GM23338 (cell line): ENCODE data around the gene FAM171A2. TPM values are rescaled to one million over a fixed set of nuclear protein-coding genes. Genes with fewer than 3 reads are reported as not detected.

Experiments used
- ATAC-seq: fragments of 200-7000 bp; cut with Tn5 transposase; 3 replicates; pipeline ENCODE4 v1.9.1; 2020
- DNase-seq: peaks from one replicate; pipeline ENCODE4 v3.0.0-alpha.2; 2015; ENCODE audit warnings: low spot score
- H2AFZ ChIP-seq: fragments of 200-600 bp; sonication (generic); 2 replicates; pipeline ENCODE4 v1.8.0; 2016; ENCODE audit warnings: antibody characterized with exemption, mild to moderate bottlenecking, moderate library complexity
- H3F3A ChIP-seq: fragments of 200-600 bp; sonication (generic); replicated peaks from 2 replicates; pipeline ENCODE4 v1.8.0; 2017; ENCODE audit warnings: antibody characterized with exemption, mixed run types, low read depth
- H3K27ac ChIP-seq: fragments of 200-600 bp; sonication (generic); 2 replicates; pipeline ENCODE4 v1.6.1; 2016; ENCODE audit warnings: low read depth
- H3K27me3 ChIP-seq: fragments of 200-600 bp; sonication (generic); 2 replicates; pipeline ENCODE4 v1.8.0; 2016; ENCODE audit warnings: mild to moderate bottlenecking, mixed run types, moderate library complexity; ENCODE audit not compliant: insufficient read depth
- H3K36me3 ChIP-seq: fragments of 200-600 bp; sonication (generic); 2 replicates; pipeline ENCODE4 v1.8.0; 2016; ENCODE audit warnings: mild to moderate bottlenecking; ENCODE audit not compliant: insufficient read depth
- H3K4me1 ChIP-seq: fragments of 200-600 bp; sonication (generic); 2 replicates; pipeline ENCODE4 v1.8.0; 2016; ENCODE audit warnings: mild to moderate bottlenecking, moderate library complexity; ENCODE audit not compliant: insufficient read depth
- H3K4me2 ChIP-seq: fragments of 200-600 bp; sonication (generic); 2 replicates; pipeline ENCODE4 v1.7.1; 2017; ENCODE audit warnings: mixed run types
- H3K4me3 ChIP-seq: fragments of 200-600 bp; sonication (generic); 2 replicates; pipeline ENCODE4 v1.6.1; 2016; ENCODE audit warnings: mixed run types
- H3K79me2 ChIP-seq: fragments of 200-600 bp; sonication (generic); replicated peaks from 2 replicates; pipeline ENCODE4 v1.8.0; 2017; ENCODE audit warnings: mild to moderate bottlenecking; ENCODE audit not compliant: insufficient read depth
- H3K9me2 ChIP-seq: fragments of 200-600 bp; sonication (generic); 2 replicates; pipeline ENCODE4 v1.8.0; 2017; ENCODE audit not compliant: insufficient read depth
- H4K20me1 ChIP-seq: fragments of 200-600 bp; sonication (generic); replicated peaks from 2 replicates; pipeline ENCODE4 v1.8.0; 2017; ENCODE audit warnings: mild to moderate bottlenecking; ENCODE audit not compliant: insufficient read depth
- H3K27ac Mint-ChIP-seq: 2 replicates; pipeline ENCODE4 v1.8.0; 2020; ENCODE audit warnings: inconsistent platforms, mild to moderate bottlenecking, moderate library complexity, mixed read lengths
- H3K27me3 Mint-ChIP-seq: 3 replicates; pipeline ENCODE4 v1.8.0; 2022; ENCODE audit warnings: low read depth, mild to moderate bottlenecking, moderate library complexity, mixed read lengths, inconsistent platforms; ENCODE audit not compliant: insufficient read depth, poor library complexity
- H3K36me3 Mint-ChIP-seq: 3 replicates; pipeline ENCODE4 v1.8.0; 2021; ENCODE audit warnings: low read depth, mild to moderate bottlenecking, inconsistent platforms, moderate library complexity, mixed read lengths
- H3K4me1 Mint-ChIP-seq: 3 replicates; pipeline ENCODE4 v1.8.0; 2020; ENCODE audit warnings: mild to moderate bottlenecking, inconsistent platforms, mixed read lengths
- H3K4me3 Mint-ChIP-seq: 3 replicates; pipeline ENCODE4 v1.8.0; 2021; ENCODE audit warnings: moderate library complexity, mild to moderate bottlenecking, inconsistent platforms, mixed read lengths
- H3K9me3 Mint-ChIP-seq: 3 replicates; pipeline ENCODE4 v1.8.0; 2020; ENCODE audit warnings: moderate library complexity, mild to moderate bottlenecking, inconsistent platforms, mixed read lengths
- CREB1 ChIP-seq: fragments of 250-450 bp; sonication (Bioruptor Pico); IDR thresholded peaks from 2 replicates; pipeline ENCODE4 v1.5.0; 2020; ENCODE audit warnings: low read depth, mild to moderate bottlenecking, moderate library complexity
- ETS1 ChIP-seq: IDR thresholded peaks from 2 replicates; pipeline ENCODE4 v1.6.1; 2016; ENCODE audit warnings: antibody characterized with exemption
- EZH2 ChIP-seq: fragments of 200-600 bp; sonication (generic); IDR thresholded peaks from one replicate; pipeline ENCODE4 v1.8.0; 2017; ENCODE audit warnings: antibody characterized with exemption, mild to moderate bottlenecking, low read depth; ENCODE audit not compliant: unreplicated experiment
- EZH2phosphoT487 ChIP-seq: fragments of 200-600 bp; sonication (generic); IDR thresholded peaks from one replicate; pipeline ENCODE4 v1.8.1; 2018; ENCODE audit warnings: antibody characterized with exemption; ENCODE audit not compliant: unreplicated experiment
- JUNB ChIP-seq: IDR thresholded peaks from one replicate; pipeline ENCODE4 v1.6.1; 2016; ENCODE audit warnings: antibody characterized with exemption; ENCODE audit not compliant: unreplicated experiment
- NANOG ChIP-seq: IDR thresholded peaks from 2 replicates; pipeline ENCODE4 v1.6.1; 2016; ENCODE audit warnings: antibody characterized with exemption, borderline replicate concordance
- POLR2AphosphoS5 ChIP-seq: IDR thresholded peaks from 2 replicates; pipeline ENCODE4 v1.6.1; 2016; ENCODE audit warnings: antibody characterized with exemption, low read depth
- REST ChIP-seq: IDR thresholded peaks from one replicate; pipeline ENCODE4 v1.6.1; 2018; ENCODE audit warnings: antibody characterized with exemption; ENCODE audit not compliant: unreplicated experiment
- STAT1 ChIP-seq: IDR thresholded peaks from one replicate; pipeline ENCODE4 v1.6.1; 2016; ENCODE audit warnings: antibody characterized with exemption; ENCODE audit not compliant: unreplicated experiment
- ZNF114 ChIP-seq: fragments of 250-450 bp; sonication (Bioruptor Pico); IDR thresholded peaks from 2 replicates; pipeline ENCODE4 v1.5.0; 2020; ENCODE audit warnings: mild to moderate bottlenecking, moderate library complexity
- ZNF331 ChIP-seq: fragments of 250-450 bp; sonication (Bioruptor Pico); IDR thresholded peaks from 2 replicates; pipeline ENCODE4 v1.5.0; 2020; ENCODE audit warnings: low read depth, mild to moderate bottlenecking, moderate library complexity
- polyA plus RNA-seq: library from polyadenylated mRNA; unstranded; fragments of >200 nt; fragmentation: Nextera tagmentation; extraction: Ambion mirVana; gene quantifications from 2 replicates; pipeline ENCODE4 v1.2.1, GENCODE V29; 2016
- total RNA-seq: library from RNA; depleted of rRNA; stranded (reverse); fragments of >200 nt; shearing (Covaris generic); gene quantifications from 2 replicates; pipeline ENCODE4 v1.2.3, GENCODE V29; 2014
- TF ChIP-seq, protein P1 (sequence below), 2 experiments: fragments of 200-600 bp in 1 of 2; sonication (generic) in 1 of 2; conservative IDR thresholded peaks; 2 replicates each; pipeline versions ENCODE4 v1.5.1 to v1.6.1; 2016 to 2017; ENCODE audit warnings: antibody characterized with exemption in 2 of 2, low read depth in 2 of 2, mild to moderate bottlenecking in 2 of 2, moderate library complexity in 1 of 2
- TF ChIP-seq, protein P2 (sequence below): fragments of 250-450 bp; sonication (Bioruptor Pico); IDR thresholded peaks from 2 replicates; pipeline ENCODE4 v1.5.0; 2020; ENCODE audit warnings: mild to moderate bottlenecking, moderate library complexity

Gene FAM171A2
- total and polyA plus RNA-seq, 2 experiments from 2014 or later = 4.1 to 35.4 TPM

- no peaks in the 10 kb centered on the region for H3K9me3 Mint-ChIP-seq
- Histone ChIP-seq H3K36me3 (peaks cover 13% of the 10 kb centered on the region; the same call in 1 of the 2 replicates), H3K27ac (no peak overlapping the region), H3F3A (0 out of 2 replicates have a peak, but pooled peaks cover 4% of the 10 kb centered on the region), H3K4me2 (no peak overlapping the region), H3K9me2 (no peaks in the 10 kb centered on the region), H3K27me3 (no peaks in the 10 kb centered on the region), H3K4me3 (no peak overlapping the region), H2AFZ (no peak overlapping the region), H3K4me1 (peaks cover 8% of the 10 kb centered on the region; the same call in 1 of the 2 replicates), H4K20me1 (peaks cover 7% of the 10 kb centered on the region; the same call in 1 of the 2 replicates), H3K79me2 (no peaks in the 10 kb centered on the region)
- peaks cover 10% of the 10 kb centered on the region for H3K27me3 Mint-ChIP-seq
- H3K36me3 Mint-ChIP-seq = peaks cover 40% of the 10 kb centered on the region
- no peak overlapping the region for H3K27ac Mint-ChIP-seq
- DNase-seq (no peak), ATAC-seq (no peak)
- H3K4me3 Mint-ChIP-seq = no peak overlapping the region
- TF ChIP-seq STAT1 (no peak), CREB1 (CRISPR knock-in tag) (no peak), ZNF331 (no peak), JUNB (no peak), EZH2phosphoT487 (no peak), EZH2 (no peak), ETS1 (no peak), POLR2AphosphoS5 (no peak), ZNF114 (no peak), NANOG (no peak), REST (no peak)
- TF ChIP-seq, protein P1, sequence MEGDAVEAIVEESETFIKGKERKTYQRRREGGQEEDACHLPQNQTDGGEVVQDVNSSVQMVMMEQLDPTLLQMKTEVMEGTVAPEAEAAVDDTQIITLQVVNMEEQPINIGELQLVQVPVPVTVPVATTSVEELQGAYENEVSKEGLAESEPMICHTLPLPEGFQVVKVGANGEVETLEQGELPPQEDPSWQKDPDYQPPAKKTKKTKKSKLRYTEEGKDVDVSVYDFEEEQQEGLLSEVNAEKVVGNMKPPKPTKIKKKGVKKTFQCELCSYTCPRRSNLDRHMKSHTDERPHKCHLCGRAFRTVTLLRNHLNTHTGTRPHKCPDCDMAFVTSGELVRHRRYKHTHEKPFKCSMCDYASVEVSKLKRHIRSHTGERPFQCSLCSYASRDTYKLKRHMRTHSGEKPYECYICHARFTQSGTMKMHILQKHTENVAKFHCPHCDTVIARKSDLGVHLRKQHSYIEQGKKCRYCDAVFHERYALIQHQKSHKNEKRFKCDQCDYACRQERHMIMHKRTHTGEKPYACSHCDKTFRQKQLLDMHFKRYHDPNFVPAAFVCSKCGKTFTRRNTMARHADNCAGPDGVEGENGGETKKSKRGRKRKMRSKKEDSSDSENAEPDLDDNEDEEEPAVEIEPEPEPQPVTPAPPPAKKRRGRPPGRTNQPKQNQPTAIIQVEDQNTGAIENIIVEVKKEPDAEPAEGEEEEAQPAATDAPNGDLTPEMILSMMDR (conservative IDR thresholded peaks at IDR 0.05; ENCODE audit: low read depth in 2 of 2) = no peak
- TF ChIP-seq, protein P2, sequence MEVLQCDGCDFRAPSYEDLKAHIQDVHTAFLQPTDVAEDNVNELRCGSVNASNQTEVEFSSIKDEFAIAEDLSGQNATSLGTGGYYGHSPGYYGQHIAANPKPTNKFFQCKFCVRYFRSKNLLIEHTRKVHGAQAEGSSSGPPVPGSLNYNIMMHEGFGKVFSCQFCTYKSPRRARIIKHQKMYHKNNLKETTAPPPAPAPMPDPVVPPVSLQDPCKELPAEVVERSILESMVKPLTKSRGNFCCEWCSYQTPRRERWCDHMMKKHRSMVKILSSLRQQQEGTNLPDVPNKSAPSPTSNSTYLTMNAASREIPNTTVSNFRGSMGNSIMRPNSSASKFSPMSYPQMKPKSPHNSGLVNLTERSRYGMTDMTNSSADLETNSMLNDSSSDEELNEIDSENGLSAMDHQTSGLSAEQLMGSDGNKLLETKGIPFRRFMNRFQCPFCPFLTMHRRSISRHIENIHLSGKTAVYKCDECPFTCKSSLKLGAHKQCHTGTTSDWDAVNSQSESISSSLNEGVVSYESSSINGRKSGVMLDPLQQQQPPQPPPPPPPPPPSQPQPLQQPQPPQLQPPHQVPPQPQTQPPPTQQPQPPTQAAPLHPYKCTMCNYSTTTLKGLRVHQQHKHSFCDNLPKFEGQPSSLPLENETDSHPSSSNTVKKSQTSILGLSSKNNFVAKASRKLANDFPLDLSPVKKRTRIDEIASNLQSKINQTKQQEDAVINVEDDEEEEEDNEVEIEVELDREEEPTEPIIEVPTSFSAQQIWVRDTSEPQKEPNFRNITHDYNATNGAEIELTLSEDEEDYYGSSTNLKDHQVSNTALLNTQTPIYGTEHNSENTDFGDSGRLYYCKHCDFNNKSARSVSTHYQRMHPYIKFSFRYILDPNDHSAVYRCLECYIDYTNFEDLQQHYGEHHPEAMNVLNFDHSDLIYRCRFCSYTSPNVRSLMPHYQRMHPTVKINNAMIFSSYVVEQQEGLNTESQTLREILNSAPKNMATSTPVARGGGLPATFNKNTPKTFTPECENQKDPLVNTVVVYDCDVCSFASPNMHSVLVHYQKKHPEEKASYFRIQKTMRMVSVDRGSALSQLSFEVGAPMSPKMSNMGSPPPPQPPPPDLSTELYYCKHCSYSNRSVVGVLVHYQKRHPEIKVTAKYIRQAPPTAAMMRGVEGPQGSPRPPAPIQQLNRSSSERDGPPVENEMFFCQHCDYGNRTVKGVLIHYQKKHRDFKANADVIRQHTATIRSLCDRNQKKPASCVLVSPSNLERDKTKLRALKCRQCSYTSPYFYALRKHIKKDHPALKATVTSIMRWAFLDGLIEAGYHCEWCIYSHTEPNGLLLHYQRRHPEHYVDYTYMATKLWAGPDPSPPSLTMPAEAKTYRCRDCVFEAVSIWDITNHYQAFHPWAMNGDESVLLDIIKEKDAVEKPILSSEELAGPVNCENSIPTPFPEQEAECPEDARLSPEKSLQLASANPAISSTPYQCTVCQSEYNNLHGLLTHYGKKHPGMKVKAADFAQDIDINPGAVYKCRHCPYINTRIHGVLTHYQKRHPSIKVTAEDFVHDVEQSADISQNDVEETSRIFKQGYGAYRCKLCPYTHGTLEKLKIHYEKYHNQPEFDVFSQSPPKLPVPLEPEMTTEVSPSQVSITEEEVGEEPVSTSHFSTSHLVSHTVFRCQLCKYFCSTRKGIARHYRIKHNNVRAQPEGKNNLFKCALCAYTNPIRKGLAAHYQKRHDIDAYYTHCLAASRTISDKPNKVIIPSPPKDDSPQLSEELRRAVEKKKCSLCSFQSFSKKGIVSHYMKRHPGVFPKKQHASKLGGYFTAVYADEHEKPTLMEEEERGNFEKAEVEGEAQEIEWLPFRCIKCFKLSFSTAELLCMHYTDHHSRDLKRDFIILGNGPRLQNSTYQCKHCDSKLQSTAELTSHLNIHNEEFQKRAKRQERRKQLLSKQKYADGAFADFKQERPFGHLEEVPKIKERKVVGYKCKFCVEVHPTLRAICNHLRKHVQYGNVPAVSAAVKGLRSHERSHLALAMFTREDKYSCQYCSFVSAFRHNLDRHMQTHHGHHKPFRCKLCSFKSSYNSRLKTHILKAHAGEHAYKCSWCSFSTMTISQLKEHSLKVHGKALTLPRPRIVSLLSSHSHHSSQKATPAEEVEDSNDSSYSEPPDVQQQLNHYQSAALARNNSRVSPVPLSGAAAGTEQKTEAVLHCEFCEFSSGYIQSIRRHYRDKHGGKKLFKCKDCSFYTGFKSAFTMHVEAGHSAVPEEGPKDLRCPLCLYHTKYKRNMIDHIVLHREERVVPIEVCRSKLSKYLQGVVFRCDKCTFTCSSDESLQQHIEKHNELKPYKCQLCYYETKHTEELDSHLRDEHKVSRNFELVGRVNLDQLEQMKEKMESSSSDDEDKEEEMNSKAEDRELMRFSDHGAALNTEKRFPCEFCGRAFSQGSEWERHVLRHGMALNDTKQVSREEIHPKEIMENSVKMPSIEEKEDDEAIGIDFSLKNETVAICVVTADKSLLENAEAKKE = no peak
- H3K4me1 Mint-ChIP-seq = peaks cover 7% of the 10 kb centered on the region
These were observed 33.3 kb upstream of the FAM171A2 start for GRCh38 chr17:44396946-44397345.
